GM18498 (cell line): ENCODE measurements around the gene ZNF304.

Experiments
- ATAC-seq: cut with Tn5 transposase; IDR thresholded peaks from one replicate; pipeline ENCODE4 v1.9.1; 2021; ENCODE audit warnings: mild to moderate bottlenecking, moderate library complexity; ENCODE audit not compliant: unreplicated experiment

The ZNF304 gene

GRCh38 chr19:57350877-57351805 is at the start of gene ZNF304:
Gene ZNF304 (plus strand): TSS chr19:57351271. CDS start chr19:57351665, 394 bp downstream.
- peak; percentile 97 for ATAC-seq

GRCh38 chr19:57302020-57302465 is 49.0 kb upstream of the ZNF304 start:
- no peak for ATAC-seq

GRCh38 chr19:57302727-57303401 is 48.2 kb upstream of the ZNF304 start:
- no peak for ATAC-seq

DNA sequence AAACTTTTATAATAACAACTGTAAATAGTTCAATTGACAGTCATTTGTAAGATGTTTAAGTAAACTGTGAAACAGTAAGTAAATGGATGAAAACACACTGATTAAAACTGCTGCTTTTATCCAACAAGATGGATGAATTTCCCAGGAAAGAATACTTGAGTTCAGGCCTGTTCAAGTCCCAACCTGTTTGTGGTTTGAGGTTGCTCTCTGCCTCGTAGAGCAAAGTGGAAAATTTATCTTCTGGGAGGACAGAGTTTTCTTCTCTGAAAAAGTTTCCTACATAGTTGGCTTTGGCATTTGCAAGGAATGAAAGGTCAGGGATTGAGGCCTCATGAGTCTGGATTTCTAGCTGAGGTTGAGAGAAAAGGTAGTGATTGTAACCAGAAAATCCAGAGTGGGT is 46.0 kb upstream of the ZNF304 start:
- ATAC-seq = no peak

GRCh38 chr19:57308514-57308913 is 42.6 kb upstream of the ZNF304 start:
- no peak for ATAC-seq

- ATAC-seq = no peak
Measured at GRCh38 chr19:57310792-57311191, 40.3 kb upstream of the ZNF304 start.

- no peak for ATAC-seq
Measured at GRCh38 chr19:57314146-57314545, 36.9 kb upstream of the ZNF304 start.

GRCh38 chr19:57317503-57317902 is 33.6 kb upstream of the ZNF304 start:
- ATAC-seq = no peak

DNA sequence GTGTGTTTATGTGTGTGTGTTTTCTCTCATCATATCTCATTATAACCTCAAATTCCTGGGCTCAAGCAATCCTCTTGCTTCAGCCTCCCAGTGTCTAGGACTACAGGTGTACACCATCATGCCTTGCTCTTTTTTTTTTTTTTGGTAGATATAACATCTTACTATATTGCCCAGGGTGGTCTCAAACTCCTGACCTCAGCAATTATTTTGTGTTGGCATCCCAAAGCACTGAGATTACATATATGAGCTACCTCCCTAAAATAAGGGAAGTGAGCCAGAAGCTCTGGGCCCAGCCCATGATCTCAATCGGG is 31.2 kb upstream of the ZNF304 start:
- peak; percentile 30 for ATAC-seq

DNA sequence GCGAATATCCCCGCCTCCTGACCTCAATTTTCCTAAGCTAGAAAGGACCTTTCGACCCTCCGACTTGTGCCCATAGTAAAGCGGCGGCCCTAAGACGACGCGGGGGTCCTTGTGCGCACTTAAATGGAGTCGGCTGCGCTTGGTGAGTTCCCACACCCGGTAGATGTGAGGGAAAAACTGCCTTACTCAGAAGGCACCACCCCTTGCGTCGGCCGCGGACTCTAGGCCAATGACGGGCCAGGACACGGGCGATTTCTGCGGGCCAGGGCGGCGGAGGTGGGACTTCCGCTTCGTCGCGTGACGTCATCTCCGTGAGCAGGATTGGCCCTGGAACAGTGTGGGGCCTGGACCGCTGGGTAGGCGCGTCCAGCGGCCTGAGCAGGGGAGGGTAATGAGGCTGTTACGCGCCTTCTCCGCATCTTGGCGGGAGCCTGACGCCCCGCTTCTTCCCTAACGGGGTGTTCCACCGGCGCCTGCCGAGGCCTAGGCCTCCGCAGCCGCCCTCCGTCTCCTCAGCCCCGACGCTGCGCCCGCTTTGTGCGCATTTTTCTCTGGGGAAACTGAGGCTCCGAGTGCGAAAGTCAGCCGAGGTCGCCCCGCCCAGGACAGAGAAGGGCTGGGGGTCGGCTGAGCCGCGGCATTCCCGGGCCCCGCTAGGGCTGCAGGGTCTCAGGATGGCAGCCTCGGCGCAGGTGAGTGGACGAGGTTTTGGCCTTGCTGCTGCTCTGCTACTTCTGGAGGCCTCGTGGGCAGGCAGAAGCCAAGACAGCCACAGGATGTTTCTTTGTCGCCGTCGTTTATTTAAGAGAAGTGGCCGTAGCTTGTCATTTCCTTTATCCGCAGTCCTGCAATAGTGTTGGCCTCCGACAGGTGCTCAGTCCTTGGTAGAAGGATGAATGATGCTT is 30.6 kb upstream of the ZNF304 start, which contains the start of gene ZNF543:
Gene ZNF543 (plus strand): TSS at position 293 of the 905 bp plus-strand sequence. CDS start 382 bp downstream, at position 675.
- peak; percentile 96 for ATAC-seq

- ATAC-seq = no peak
Measured at GRCh38 chr19:57321116-57321515, 30.0 kb upstream of the ZNF304 start.

DNA sequence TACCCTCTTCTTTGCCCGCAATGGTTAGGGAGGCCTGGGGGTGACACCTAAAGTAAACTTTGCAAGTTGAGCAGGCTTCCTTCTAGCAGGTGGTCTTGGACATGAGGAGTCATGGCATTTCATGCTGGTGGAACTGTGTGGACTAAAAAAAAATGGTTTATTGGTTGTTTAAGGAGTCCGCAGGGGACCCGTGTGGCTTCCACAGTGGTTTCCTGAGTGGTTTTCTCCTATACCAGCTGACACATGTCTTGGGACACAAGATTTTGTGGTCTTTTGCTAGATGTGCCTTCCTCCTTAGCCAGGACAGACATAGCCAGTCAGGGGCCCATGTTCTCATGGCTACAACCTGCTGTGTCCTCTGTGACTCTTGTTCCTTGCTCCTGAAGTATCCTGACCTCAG is 29.3 kb upstream of the ZNF304 start:
- ATAC-seq = no peak

GRCh38 chr19:57324992-57325391 is 26.1 kb upstream of the ZNF304 start:
- ATAC-seq = no peak

DNA sequence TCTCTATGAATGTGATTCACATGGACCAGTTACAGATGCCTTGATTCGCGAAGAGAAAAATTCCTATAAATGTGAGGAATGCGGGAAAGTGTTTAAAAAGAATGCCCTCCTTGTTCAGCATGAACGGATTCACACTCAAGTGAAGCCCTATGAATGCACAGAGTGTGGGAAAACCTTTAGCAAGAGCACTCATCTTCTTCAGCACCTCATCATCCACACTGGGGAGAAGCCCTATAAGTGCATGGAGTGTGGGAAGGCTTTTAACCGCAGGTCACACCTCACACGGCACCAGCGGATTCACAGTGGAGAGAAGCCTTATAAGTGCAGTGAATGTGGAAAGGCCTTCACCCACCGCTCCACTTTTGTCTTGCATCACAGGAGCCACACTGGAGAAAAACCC is 23.1 kb upstream of the ZNF304 start:
- ATAC-seq = no peak

DNA sequence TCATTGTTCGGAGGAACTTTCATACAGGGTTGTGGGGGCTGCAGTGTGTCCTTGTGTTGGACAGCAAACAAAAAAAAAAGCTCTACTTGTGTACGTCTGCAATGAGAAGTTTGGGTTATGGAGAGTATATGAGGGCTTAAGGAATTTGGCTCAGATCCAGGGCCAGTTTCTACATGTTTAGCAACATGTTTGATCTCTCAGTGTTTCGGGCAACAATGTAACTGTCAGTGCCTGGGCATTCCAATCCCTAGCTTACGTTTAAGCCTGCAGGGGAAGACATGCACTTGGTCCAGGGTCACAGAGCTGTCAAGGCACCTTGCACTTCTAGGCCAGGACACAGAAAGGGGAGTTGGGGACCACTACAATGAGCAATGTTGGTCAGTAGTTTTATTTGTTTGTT is 16.9 kb upstream of the ZNF304 start:
- ATAC-seq = no peak

DNA sequence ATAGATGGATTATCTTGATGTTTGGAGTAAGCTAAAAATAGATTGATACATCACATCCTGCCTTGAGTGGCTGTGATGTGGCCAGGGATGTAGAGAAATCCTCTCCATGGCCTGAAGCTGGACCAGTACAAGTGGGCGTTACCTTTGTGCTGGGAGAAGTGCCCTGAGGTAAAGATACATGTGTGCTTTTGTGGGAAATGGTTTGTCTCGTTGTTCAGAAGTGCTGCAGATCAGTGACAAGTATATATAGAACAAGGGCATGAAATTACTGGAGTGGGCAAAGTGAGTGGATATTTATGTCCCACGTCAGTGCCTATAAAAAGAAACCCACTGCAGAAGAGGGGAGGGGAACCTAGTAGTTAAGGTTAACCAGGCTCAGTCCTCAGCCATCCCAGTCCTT is 12.2 kb upstream of the ZNF304 start:
- no peak for ATAC-seq

DNA sequence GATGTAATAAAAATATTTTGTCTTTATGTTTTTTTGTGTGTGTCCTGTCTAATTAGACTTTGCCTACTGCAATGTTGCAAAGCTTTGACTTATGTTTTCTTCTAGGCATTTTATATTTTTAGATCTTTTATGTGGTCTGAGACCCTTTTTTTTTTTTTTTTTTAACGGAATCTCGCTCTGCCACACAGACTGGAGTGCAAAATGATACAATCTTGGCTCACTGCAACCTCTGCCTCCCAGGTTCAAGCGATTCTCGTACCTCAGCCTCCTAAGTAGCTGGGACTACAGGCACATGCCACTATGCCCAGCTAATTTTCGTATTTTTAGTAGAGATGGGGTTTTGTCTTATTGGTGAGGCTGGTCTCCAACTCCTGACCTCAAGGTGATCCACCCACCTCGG is 8.5 kb upstream of the ZNF304 start:
- ATAC-seq = no peak

- no peak for ATAC-seq
Measured at GRCh38 chr19:57348136-57348535, 2.9 kb upstream of the ZNF304 start.

DNA sequence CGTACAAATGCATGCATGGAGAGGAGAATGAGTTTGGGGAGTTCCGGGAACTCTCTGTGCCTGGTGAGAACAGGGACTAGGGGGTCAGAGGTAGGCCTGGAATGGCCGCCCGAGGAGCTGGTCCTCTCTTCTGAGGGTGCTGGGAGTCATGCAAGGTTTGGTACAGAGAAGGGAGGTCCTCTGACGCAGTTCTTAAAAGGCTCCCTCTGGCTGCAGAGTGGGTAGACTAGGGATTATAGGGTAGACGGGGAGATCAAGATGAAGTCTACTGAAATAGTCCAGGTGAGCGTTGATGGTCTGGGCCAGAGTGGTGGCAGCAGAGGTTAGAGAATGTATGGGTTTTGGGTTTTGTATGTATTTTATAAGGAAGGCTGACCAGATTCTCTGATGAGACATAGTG is 796 bp downstream of the ZNF304 start:
- ATAC-seq = no peak

DNA sequence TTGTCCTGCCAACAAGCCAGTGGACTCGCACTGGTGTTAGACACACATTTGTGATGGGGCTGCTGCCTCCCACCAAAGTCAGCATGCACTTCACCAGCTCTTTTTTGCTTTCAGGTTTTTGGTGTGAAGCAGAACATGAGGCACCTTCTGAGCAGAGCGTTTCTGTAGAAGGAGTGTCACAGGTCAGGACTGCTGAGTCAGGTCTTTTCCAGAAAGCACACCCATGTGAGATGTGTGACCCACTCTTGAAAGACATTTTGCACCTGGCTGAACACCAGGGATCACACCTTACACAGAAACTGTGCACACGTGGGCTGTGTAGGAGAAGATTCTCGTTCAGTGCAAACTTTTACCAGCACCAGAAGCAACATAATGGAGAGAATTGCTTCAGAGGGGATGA is 4.8 kb downstream of the ZNF304 start:
- ATAC-seq = no peak

DNA sequence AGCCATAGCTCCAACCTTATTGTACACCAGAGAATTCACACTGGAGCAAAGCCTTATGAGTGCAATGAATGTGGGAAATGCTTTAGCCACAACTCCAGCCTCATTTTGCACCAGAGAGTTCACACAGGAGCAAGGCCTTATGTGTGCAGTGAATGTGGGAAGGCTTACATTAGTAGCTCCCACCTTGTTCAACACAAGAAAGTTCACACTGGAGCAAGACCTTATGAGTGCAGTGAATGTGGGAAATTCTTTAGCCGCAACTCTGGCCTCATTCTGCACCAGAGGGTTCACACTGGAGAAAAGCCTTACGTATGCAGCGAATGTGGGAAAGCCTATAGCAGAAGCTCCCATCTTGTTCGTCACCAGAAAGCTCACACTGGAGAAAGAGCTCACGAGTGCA is 6.3 kb downstream of the ZNF304 start:
- no peak for ATAC-seq
